Stimulated activated CD4-positive, alpha-beta T cell treated with anti-CD3 and anti-CD28 coated beads, Interleukin-2, amount 100 ng/mL, for 4 hours (primary cell): ENCODE measurements around the gene OR2A1.
"Not testable (repeated sequence)": the region's sequence is repeated elsewhere in the genome, so short reads cannot be mapped to it uniquely, and the experiment has no call there.

Source experiments
- DNase-seq: peaks from one replicate; pipeline ENCODE4 v3.0.0-alpha.2; 2020; ENCODE audit warnings: low read depth

The OR2A1 gene

GRCh38 chr7:144311872-144312469 is at the start of gene OR2A1:
OR2A1 (plus strand) TSS chr7:144312419; CDS start chr7:144318125, 5,706 bp downstream.
- not testable (repeated sequence) for DNase-seq

DNA sequence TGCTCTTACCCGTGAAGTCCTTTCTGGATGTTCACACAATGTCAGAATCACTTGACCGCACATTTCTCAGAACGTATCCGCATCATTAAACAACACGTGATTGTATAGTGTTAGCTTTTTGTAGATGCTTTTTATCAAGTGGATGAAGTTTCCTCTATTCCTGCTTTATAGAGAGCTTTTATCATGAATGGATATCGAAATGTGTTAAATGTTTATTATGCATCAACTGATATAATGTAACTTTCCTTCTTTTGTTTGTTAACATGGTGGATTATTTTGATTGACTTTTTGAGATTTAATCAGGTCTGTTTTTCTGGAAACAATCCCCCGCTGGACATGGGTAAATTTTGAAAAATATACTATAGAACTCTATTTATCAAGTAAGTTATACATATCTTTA is 47.5 kb upstream of the OR2A1 start, which contains the start of gene OR2A7:
OR2A7 (minus strand) TSS at position 101 of the 400 bp plus-strand sequence. CDS start 5,164 bp downstream, outside the sequence.
- not testable (repeated sequence) for DNase-seq

GRCh38 chr7:144269188-144269587 is 43.0 kb upstream of the OR2A1 start, which contains the start of gene CTAGE8:
CTAGE8 (minus strand) TSS chr7:144269288; CDS start chr7:144269250, 38 bp downstream.
- not testable (repeated sequence) for DNase-seq

DNA sequence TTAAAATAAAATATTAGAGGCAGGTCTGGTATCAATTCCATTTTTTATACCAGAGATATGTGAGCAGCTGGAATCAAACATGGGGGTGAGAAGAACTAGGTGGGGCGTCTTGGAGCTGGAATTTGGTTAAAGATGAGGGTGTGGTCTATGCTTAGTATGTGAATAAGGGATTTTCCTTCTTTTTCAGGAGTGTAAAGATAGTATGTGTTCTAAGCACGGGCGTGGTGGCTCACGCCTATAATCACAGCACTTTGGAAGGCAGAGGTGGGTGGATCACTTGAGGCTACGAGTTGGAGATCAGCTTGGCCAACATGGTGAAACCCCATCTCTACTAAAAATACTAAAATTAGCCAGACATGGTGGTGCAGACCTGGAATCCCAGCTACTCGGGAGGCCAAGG is 36.9 kb upstream of the OR2A1 start:
- DNase-seq: not testable (repeated sequence)

- not testable (repeated sequence) for DNase-seq
Observed at GRCh38 chr7:144280010-144280409, 32.2 kb upstream of the OR2A1 start.

DNA sequence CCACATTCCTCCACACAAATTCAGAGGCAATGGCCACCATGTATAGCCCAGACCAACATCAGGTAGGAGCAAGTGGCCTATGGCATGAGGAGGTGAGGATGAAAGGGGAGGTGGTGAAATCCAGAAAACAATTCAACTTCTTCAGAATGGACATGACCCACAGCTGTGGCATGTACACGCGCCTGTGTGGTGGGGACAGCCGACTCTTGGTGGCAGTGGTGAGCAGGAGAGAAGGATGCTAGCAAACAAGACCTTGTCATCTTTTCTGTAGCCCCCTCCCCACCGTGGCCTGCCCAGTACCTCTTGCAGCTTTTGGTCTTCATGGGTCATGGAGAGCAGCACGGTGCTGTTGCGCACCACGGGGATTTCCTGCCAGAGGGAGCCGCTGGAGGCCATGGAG is 30.2 kb upstream of the OR2A1 start:
- DNase-seq: not testable (repeated sequence)

DNA sequence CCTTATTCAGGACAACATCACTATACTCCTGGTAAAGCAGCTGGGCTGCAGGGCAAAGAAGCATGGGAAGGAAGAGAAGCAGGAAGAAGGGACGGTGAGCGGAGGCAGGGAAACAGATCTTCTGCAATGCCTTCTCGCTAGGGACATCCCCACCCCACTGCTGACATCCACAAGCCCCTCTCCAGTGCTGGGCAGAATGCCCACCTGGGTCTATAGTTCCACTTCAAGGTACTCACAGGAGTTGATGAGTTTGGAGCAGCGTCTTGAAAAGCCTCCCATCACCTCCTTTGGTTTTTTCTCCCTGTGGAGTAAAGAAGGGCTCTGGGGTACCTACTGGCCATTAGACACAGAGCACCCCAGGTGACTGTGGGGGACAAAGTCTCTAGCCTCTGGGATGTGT is 29.7 kb upstream of the OR2A1 start:
- DNase-seq: not testable (repeated sequence)

GRCh38 chr7:144283716-144284115 is 28.5 kb upstream of the OR2A1 start:
- not testable (repeated sequence) for DNase-seq

GRCh38 chr7:144287171-144287784 is 24.9 kb upstream of the OR2A1 start:
- not testable (repeated sequence) for DNase-seq

GRCh38 chr7:144291607-144292006 is 20.6 kb upstream of the OR2A1 start:
- DNase-seq: not testable (repeated sequence)

DNA sequence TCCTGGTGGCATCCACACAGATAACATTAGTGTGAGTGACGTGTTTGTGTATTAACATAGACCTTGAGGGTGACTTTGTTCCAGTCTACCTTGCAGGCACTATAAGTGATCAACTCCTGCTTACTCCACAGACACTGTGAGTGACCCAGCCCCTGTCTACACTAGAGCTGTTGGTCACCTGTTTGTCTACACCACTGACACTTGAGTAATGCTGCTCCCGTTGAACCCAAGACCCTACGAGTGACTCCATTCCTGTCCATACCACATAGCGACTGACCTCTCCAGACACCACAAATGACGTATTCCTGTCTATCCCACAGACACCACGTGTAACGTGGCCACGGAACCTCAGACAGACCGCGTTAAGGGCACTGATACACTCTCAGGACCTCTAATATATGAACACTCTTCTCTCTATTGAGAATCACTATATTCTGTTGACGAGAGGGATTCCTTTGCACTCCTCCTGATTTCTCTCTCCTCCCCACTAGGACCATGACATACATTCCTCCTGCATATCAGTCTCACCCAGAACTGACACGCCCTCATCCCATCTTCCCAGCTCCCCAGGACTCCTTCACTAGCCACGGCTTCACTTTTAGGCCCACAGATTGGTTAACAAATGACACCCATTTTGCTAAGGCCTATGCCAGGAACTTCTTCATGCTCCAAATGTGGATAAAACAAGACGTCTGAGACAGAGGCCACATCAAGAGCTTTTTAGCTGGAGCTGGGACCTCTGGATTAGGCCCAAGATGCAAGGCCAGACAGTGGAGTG is 19.6 kb upstream of the OR2A1 start:
- not testable (repeated sequence) for DNase-seq

- not testable (repeated sequence) for DNase-seq
Observed at GRCh38 chr7:144293794-144294499, 18.3 kb upstream of the OR2A1 start.

GRCh38 chr7:144302578-144303303 is 9.5 kb upstream of the OR2A1 start:
- not testable (repeated sequence) for DNase-seq

DNA sequence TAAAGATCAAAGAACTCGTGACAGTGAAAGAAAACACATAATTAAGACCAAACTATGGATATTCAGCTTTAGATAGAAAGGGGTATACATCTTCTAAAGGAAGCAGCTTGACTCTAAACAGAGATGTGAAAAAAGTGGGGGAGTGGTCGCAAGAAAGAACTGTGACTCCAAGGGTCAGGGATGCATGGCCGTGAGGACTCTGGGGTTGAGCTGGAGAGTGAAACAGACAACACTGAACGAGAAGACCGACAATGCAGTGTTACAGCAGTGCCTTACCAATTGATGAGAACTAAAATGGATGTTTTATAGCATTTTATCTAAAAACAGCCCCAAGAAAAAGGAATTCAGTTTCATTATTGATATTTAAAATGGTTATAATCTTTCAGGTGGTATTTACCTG is 8.6 kb upstream of the OR2A1 start:
- DNase-seq: not testable (repeated sequence)

- not testable (repeated sequence) for DNase-seq
Observed at GRCh38 chr7:144305156-144305555, 7.1 kb upstream of the OR2A1 start.

- not testable (repeated sequence) for DNase-seq
Observed at GRCh38 chr7:144309702-144310101, 2.5 kb upstream of the OR2A1 start.

GRCh38 chr7:144311218-144311617 is 1.0 kb upstream of the OR2A1 start:
- not testable (repeated sequence) for DNase-seq

DNA sequence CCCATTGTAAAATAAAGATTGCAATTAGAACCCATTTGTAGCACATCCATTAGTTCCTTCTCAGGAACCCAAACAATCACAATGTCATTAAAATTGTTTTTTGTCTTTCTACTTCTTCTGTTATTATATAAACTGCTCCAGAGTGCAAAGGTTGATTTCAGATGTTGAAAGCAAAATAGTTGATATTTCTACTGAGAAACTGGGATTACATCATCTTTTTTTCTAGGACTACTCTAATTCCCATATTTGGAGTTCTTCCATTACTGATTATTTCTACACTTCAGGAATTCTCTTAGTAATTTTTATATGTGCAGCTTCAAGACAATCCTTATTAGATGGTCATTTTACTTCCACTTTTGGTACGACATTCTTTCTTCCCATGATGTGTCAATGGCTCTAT is 5.3 kb downstream of the OR2A1 start:
- not testable (repeated sequence) for DNase-seq

- DNase-seq: not testable (repeated sequence)
Observed at GRCh38 chr7:144319547-144319946, 7.3 kb downstream of the OR2A1 start.

DNA sequence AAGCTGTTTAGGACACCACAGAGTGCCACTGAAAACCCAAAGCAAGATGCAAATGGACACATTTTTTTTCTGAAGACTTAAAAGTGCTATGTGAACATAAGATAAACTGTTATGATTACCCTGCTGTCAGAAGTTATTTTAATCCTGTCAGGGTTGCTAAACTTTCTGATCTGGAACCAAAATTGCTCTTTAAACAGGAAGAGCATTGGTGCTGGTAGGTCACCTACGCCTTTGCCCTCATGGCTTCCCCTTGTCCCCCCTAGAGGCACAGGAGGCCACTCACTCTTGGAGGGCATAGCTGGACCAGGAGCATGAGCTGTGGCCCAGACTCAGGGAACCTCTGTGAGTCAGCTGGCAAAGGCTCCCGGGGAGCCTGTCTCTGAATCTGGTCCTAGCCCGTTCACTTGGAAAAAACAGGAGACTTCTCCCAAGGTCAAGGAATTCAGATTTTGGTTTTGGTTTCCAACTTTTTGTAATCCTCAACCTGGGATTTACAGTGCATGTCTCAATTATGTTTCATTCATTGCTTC is 9.5 kb downstream of the OR2A1 start:
- DNase-seq: not testable (repeated sequence)

- DNase-seq: not testable (repeated sequence)
Observed at GRCh38 chr7:144323359-144323758, 11.1 kb downstream of the OR2A1 start.
